ENCODE data around the gene TRUB1. TPM values are rescaled to one million over a fixed set of nuclear protein-coding genes. Genes with fewer than 3 reads are reported as not detected.

The TRUB1 gene
- total RNA-seq, 2 donors from 2014 or later, result 11.2 to 11.6 TPM

DNA sequence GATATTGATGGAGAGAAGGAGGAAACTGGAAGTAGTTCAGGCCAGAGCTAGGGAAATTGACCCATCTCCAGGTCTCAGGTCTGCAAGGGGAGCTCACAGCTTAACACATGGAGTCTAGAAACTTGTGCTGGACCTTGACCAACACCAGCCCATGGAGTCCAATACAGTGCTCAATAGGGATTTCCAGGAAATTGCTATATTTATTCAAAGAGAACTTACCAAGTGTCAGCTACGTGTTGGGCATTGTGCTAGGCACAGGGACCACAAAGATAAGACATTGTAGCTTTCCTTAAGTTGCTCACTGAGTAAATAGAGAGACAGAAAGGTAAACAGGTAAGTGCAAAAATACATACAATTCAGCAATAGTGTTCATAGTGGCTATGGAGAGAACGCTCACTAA is 82.5 kb downstream of the TRUB1 start:
- intact Hi-C loops (cut with DNase I), result no loop called here
- ATAC-seq (no peak), DNase-seq (no peak)

DNA sequence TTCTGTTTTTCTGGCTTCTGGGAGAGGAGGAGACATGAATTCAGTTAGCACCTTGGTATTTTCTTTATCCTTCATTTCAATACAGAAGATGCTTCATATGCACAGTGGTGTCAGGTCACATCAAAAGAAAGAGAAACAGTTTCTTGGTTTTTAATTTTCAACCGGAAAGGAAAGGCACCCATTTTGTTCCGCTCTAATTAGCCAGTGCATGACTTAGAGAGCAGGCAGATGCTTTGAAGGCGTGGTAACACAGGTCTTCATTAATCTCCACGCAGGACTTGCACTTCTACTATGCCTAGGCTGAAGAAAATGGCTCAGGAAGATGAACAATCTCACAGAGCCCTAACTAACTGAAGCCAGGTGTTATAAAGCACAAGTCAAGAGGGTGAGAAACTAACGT is 84.7 kb downstream of the TRUB1 start:
- ATAC-seq, result no peak
- no peak for DNase-seq
- intact Hi-C loops (cut with DNase I), result no loop called here

DNA sequence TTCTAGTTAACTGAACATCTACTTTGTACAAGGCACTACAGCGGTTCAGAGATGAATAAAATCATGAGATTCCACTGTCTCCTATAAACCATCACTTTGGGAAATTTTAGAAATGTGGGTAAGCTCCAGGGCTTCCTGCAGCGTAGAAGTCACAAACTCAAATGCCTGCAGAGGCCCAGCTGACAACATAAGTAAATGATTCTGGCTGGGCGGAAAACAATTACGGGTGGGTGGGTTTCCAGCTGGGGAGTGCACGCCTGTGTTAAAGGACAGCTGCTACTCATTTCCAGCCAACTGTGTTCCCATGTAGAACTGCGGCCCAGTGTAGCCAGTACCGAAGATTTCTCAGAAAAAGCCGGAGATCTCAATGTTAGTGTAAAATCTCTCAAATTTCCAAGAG is 85.7 kb downstream of the TRUB1 start:
- intact Hi-C loops (cut with DNase I), result no loop called here
- ATAC-seq, result no peak
- no peak for DNase-seq

DNA sequence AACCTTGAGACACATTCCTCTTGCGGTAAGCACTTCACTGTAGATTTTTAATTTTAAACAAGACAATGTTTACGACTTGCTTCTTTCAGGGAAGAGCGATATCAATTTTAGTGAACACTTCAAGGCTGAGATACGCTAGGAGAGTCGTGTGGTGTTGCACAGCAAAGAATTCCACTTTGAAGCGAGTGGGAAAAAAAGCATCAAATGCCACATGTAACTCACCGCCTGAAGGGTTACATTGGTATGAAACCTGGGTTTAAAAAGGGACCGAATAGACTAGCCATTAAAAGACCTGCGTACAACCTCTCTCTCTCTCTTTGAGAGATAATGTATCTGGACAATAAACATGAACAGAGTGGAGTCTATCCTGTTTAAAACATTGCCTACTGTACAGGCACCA is 86.4 kb downstream of the TRUB1 start:
- no peak for DNase-seq
- ATAC-seq, result no peak
- intact Hi-C loops (cut with DNase I), result no loop called here

DNA sequence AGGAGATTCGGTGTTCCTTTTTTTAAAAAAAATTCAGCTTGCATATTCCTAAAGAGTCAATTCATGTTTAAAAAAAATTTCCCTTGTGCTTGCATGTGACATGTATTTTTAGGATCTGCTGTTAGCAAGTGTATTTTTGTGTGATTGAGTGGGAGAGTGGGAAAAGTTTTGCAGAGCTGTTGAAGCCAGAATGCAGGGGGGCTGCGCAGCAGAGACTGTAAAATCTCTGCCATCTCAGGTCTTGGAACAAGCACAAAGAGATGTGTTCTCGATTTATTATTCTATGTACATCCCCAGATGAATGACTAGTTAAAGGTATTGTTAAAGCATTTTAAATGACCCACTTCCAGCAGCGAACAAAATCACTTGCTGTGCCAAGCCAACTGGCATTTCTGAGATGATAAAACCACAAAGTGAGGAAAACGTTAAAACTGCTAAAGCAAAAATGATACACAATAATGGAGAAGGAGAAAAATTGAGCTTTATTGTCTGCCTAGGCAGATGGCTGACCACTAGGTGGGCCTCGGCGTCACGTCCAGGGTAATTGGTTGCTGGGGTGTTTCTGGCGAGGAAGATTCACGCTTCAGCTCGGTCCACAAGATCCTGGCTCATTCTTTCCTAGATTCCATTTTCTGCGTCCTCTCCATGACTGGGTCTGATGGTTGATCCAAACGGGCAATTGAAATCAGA is 88.2 kb downstream of the TRUB1 start:
- intact Hi-C loops (cut with DNase I), result no loop called here

DNA sequence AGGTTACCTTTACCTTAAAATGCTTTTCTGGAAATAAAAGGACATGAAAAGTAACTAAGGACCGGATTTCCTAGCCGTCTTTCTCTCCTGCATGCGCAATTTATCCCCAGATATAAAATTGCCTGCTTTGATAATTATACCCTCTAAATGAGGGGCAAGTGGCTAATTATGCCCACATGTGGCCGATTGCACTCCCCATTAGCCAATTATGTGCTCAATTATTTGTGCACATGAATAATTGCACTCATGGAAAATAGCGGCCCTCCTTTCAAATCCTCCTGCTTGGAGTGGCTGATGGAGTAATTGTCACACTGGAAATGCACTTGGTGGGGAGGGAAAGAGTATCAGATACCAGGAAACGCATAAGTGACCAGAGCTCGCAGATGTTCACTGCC is 88.7 kb downstream of the TRUB1 start:
- ATAC-seq, result no peak
- intact Hi-C loops (cut with DNase I), result no loop called here
- DNase-seq, result no peak

More for the DNA sequence above, 88.2 kb downstream of the TRUB1 start:
- no peak for ATAC-seq
- DNase-seq, result no peak

Other genes with a start within 250 kb of the TRUB1 start
- gene FHIP2A, start 116.4 kb upstream of the TRUB1 start, total RNA-seq, result 10 to 100 TPM; 19.2 to 25.2 TPM
- 1 to 10 TPM in 1 of 2 donors, under 1 TPM in 1; 0.38 to 1.9 TPM for gene ATRNL1, start 155.2 kb downstream of the TRUB1 start, total RNA-seq

Measured in left cardiac atrium (tissue), 4 donors.